GM18511 (cell line): ENCODE results near the gene ADRA2A.

Experiments used
- ATAC-seq: cut with Tn5 transposase; IDR thresholded peaks from one replicate; pipeline ENCODE4 v1.9.1; 2021; ENCODE audit warnings: mild to moderate bottlenecking, moderate library complexity; ENCODE audit not compliant: unreplicated experiment

Gene ADRA2A

DNA sequence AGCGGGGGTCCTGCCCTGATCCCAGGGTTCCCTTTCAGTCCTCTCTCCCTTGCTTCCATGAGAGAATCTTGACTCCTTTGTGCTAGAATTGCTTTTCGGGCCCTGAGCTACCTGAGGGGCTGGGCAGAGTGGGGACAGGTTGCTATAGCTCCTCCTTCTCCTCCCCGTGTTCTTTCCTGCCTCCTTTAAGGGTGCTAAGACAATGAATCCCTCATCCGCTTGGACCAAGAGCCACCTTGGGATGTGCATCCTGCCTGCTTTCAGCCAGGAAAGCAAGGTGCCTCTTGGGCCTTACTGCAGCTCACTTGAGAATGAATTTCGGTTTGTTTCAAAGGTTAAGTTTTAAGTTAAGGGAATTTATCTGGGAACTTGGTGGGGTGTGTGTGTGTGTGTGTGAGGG, 53.6 kb downstream of the ADRA2A start:
- no peak for ATAC-seq
